NOMO-1 (cell line): ENCODE data around the gene ASB6.
"Not testable (repeated sequence)": the region's sequence is repeated elsewhere in the genome, so short reads cannot be mapped to it uniquely, and the experiment has no call there.

Source experiments
- DNase-seq, 2 experiments: peaks; one replicate each; lab custom pipeline; 2025; ENCODE audit not compliant: unreplicated experiment in 2 of 2; lab: John Stamatoyannopoulos, UW

The ASB6 gene

GRCh38 chr9:129644902-129645301, 3.0 kb upstream of the ASB6 start:
- no peak for DNase-seq

DNA sequence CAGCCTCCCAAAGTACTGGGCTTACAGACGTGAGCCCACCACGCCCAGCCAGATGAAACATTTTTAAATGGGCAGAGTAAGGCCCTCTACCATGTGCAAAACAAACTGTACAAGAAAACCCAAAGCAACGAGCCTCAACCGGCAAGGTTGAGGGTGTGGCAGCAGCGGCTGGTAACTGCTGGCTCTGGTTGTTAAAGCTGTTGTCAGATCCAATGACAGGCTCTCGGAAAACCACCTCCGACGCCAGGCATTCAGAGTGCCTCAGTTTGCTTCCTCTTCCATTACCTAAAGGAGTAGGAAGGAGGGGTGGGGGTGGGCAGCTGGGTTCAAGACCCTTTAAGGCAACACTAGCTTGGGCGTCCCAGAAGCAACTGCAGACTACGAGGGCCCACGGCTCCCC, 2.4 kb upstream of the ASB6 start:
- no peak for DNase-seq

DNA sequence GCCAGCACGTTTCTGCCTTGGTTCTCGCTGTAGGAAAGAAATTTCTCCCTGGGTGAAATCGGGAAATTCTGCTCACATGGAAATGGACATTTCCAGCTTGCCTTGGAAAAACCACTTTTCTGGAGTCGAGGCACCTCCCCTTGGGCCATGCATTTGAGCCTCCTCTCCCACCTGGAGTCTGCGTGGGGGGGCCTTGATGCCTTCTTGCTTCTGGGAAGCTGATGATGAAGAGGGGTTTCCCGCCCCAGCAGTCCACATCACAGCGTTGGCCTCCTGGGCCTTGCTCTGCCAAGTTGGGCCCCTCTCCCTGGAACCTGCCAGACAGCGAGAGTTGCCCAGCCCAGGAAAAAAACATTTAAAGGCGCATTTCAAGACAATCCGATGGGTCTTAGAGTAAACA, 1.8 kb upstream of the ASB6 start:
- no peak for DNase-seq

DNA sequence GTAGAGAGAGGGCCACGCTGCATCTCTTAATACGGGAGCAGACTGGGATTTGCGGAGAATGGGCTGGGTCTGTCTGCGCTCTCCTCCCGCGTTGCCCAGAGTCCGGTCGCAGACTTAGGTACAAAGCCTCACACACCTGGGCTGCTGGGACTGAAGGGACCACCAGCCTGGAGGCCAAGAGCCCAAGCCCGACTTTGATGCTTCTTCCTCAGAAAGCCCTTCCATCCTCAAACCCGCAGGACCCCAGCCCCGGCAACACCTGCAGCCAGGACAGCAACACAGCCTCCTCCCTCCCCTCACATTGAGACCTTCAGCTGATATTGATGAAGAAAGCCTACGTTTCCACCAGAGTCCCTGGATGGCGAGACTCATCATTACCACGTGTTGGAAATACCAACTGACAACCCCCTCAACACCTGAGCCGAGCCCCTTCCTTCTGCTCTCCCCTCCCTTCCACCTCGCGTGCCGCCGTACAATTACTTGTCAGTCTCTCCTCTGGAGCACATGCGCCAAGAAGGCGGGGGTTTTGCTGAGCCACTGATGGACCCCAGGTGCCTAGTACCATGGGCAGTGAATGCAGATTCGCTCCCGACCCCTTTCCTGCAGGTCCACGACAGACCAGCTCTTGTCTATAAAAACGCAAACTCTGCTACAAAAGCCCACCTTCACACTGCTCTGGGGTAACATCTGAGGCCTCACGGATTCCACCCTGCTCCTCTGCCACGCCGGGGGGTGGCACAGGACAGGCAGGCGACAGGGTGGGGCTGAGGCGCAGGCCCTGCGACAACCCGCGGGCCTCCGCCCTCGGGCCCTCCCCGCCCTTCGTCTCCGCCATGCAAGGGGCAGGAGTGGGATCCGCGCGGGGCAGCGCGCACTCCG, 841 bp downstream of the ASB6 start:
- no peak for DNase-seq

- no peak for DNase-seq
Measured at GRCh38 chr9:129640086-129640870, 1.7 kb downstream of the ASB6 start.

- no peak for DNase-seq
Measured at GRCh38 chr9:129639756-129640085, 2.2 kb downstream of the ASB6 start.

DNA sequence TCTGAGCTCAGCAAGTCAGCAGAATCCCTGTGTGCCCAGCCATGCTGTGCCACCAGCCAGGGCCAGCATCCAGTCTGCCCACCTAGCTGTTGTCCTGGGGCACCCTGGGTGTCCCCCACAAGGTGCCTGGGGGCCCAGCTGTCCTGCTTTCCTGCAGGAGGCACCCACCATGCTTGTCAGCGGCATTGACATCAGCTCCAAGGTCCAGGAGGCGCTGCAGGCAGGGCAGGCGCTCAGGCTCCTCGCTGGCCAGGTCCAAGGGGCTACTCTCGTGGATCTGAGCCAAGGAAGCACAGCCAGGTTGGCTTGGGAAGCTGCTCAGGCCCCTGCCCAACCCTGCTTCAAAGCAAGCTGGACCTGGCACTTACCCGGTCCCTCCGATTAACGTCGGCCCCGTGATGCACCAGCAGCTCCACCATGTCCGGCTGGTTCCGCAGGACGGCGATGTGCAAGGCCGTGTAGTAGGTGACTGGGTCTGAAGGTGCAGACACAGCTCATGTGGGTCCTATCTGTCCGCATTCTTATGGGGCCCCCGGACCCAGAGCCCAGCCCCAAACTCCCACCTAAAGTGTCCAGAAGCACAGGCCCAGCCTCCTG, 2.8 kb downstream of the ASB6 start:
- no peak for DNase-seq

DNA sequence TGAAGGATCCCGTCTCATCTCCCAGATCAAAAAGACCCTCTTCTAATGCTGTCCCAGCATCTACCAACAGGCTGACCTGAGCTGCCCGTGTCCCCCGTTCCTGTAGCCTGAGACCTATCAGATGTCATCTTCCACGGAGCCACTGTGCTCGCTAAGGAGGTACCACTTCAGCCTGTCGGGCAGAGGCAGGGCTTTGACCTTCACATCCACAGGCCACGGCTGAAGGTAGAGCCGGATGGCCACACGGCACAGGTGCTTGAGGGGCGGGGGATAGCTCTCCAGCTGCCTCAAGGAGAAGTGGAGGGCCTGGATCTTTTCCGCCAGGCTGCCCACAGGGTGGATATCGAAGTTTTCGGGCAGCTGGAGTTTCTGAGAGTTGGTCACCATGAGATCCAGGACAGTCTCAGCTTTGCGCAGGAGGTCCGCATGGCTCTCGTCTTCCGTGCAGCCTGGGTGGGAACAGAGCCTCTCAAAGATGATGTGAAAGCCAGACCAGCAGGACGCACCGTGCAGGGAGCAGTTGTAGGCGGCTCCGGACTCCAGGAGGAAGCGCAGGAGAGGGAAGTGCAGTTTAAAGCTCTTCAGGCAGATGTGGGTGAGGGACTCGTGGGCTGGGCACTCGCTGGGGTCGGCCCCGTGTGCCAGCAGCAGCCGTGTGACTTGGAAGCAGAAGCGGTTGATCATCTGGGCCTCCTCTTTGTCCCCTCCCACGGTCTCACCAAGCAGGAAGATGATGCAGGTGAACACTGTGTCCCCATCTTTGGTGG, 4.1 kb downstream of the ASB6 start:
- no peak for DNase-seq

DNA sequence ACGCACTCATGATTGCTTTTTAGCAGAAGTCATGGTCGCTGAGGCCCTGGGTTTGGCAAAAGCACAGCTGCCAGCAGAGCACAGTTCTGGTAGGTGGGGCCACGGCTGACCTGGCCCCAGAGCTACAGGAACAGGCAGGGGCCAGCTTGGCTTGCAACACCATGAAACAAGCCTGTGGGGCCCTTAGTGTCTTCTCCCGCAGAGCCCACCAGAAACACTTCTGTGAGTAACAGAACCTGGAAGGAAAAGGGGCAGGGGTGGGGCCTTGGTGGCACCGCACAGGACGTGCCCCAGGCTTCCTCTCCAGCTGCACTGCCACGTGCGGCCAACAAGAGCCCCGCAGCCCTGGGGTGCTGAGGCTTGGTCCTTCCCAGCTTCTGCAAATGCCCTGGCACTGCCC, 4.8 kb downstream of the ASB6 start:
- no peak for DNase-seq

GRCh38 chr9:129636343-129636742, 5.6 kb downstream of the ASB6 start:
- DNase-seq, result not testable (repeated sequence)

DNA sequence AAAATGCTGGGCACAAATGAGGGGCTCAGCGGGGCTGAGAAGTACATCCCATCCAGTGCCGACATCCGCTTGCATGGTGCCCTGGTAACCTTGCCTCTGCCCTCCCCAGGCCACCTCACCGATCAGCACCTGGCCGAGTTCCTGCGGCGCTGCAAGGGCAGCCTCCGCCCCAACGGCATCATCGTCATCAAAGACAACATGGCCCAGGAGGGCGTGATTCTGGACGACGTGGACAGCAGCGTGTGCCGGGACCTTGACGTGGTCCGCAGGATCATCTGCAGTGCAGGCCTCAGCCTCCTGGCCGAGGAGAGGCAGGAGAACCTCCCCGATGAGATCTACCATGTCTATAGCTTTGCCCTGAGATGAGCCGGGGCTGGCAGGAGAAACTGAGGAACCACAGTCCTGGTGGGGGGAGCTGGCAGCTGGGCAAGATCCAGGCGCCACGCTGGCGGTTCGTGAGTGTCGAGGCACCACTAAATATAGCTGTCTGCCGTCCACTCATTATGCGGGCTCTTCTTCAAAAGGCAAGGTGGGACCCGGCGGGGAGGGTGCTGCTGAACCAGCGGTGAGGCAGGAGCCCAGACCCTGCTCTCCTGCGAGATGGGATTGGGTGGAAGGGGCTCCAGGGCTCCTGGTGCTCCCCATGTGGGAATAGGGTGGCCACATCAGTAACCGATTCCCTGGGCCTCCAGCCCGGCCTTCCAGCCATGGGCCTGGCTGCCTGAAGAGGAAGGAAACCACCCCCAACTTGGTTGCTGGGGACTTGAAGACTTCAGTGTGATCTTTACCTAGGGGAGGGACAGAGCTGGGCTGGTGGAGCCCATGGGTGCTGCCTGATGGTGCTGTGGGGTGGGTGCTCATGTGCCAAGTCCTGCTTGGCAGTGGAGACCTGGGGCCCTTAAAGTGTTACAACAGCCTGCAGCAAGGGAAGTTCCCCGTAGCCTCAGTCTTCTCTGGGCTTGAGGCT, 6.6 kb downstream of the ASB6 start:
- DNase-seq, result no peak

DNA sequence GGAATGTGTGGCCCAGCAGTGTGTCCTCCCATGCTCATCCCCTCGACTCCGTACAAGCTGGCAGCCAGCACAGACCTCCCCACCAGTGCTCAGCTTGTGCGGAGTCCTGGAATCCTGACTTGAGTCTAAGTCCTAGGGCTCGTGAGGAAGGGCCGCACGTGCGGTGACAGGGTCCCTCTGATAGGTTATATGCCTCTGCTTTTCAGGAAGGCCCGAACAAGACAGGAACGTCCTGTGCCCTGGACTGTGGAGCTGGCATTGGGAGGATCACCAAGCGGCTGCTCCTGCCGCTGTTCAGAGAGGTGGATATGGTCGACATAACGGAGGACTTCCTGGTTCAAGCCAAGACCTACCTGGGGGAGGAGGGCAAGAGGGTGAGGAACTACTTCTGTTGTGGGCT, 8.1 kb downstream of the ASB6 start:
- no peak for DNase-seq

DNA sequence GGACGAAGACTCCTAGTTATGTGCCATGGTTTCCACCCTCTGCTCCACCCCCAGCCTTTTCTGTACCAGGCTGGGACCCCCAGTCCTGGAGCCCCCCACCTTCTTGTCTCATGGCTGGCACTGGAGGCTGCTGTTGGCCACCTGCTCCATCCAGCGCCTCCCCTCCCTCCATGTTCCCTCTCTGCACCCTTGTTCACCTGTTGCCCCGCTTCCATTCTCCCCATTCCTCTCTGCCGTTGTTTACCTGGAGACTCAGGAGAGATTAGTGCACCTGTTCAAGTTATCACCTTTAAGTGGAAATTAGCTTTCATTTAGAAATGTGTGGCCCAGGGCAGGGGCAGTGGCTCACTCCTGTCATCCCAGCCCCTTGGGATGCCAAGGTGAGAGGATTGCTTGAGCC, 8.7 kb downstream of the ASB6 start:
- DNase-seq, result no peak

DNA sequence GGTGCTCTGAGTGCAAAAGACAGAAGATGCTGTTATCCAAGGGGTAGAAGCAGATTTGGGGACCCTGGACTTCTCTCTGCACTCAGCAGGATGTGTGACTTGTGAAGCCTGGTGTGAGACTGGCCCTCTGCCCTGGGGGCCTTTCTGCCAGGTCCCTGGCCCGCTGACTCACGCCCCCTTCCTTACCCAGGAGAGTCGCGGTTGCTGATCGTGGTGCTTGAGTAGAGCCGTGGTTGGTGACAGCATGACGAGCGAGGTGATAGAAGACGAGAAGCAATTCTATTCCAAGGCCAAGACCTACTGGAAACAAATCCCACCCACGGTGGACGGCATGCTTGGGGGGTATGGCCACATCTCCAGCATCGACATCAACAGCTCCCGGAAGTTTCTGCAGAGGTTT, 9.5 kb downstream of the ASB6 start:
- no peak for DNase-seq

DNA sequence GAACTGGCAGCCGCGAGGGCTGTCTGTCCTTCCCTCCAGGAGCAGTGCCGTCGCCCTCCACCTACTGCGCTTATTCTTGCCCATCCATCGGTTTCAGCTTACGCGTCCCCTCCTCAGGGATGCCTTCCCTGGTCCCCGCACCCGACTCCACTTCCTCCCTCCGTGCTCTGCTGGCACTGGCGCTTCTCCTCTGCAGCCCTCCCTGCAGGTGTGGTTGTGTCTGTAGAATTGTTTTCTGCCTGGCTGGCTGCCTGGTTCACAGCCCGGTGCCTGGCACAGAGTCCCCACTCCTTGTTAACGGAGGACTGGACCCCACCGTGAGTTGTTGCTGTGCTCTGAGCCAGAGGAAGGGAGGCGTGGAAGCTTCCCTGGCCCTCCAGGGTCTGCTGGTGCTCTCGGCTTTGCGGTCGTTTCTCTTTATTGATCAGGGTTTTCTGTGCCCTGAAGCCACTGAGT, 10.2 kb downstream of the ASB6 start:
- no peak for DNase-seq

- DNase-seq, result no peak
Measured at GRCh38 chr9:129630967-129631673, 10.8 kb downstream of the ASB6 start.

- no peak for DNase-seq
Measured at GRCh38 chr9:129629251-129629820, 12.6 kb downstream of the ASB6 start.

DNA sequence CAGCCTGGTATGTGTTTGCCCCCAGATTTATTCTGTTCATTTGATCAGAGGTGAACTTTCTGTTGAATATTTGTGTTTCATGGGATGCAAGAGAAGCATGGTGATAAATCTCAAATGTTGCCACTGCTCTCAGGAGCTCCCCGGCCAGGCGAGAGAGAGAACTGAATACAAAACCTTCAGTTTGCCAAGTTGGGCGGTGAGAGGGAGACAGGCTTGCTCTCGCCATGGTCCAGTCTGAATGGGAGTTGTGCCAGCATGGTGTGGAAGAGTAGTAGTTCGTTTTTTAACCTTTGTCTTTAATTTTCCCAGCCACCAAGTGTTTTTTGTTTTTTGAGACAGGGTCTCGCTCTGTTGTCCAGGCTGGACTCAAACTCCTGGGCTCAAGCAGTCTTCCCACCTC, 13.2 kb downstream of the ASB6 start:
- no peak for DNase-seq
